Medulla oblongata (tissue), 1 donor: ENCODE data around the gene PRPSAP2.
"Not testable (repeated sequence)": the region's sequence is repeated elsewhere in the genome, so short reads cannot be mapped to it uniquely, and the experiment has no call there.

Experiments
- DNase-seq: peaks from one replicate; pipeline ENCODE4 v3.0.0-alpha.2; 2015; ENCODE audit errors: extremely low spot score

Gene PRPSAP2

GRCh38 chr17:18889658-18890057, 31.7 kb downstream of the PRPSAP2 start:
- no peak for DNase-seq

- no peak for DNase-seq
Measured at GRCh38 chr17:18891541-18891940, 33.6 kb downstream of the PRPSAP2 start.

- DNase-seq, result no peak
Measured at GRCh38 chr17:18896146-18896545, 38.2 kb downstream of the PRPSAP2 start.

- DNase-seq, result no peak
Measured at GRCh38 chr17:18896947-18897346, 39.0 kb downstream of the PRPSAP2 start.

GRCh38 chr17:18904482-18904881, 46.6 kb downstream of the PRPSAP2 start:
- peak; percentile 48 for DNase-seq

- DNase-seq, result no peak
Measured at GRCh38 chr17:18905226-18905625, 47.3 kb downstream of the PRPSAP2 start.

- DNase-seq, result no peak
Measured at GRCh38 chr17:18910326-18910725, 52.4 kb downstream of the PRPSAP2 start.

- DNase-seq, result no peak
Measured at GRCh38 chr17:18910881-18911280, 53.0 kb downstream of the PRPSAP2 start.

GRCh38 chr17:18916816-18917500, 59.0 kb downstream of the PRPSAP2 start:
- no peak for DNase-seq

GRCh38 chr17:18917506-18918032, 59.6 kb downstream of the PRPSAP2 start:
- DNase-seq, result no peak

GRCh38 chr17:18919963-18920362, 62.0 kb downstream of the PRPSAP2 start:
- no peak for DNase-seq

GRCh38 chr17:18920911-18921441, 63.0 kb downstream of the PRPSAP2 start:
- no peak for DNase-seq

GRCh38 chr17:18921485-18921884, 63.6 kb downstream of the PRPSAP2 start:
- no peak for DNase-seq

GRCh38 chr17:18921912-18922451, 64.1 kb downstream of the PRPSAP2 start:
- no peak for DNase-seq

GRCh38 chr17:18922596-18922995, 64.7 kb downstream of the PRPSAP2 start:
- DNase-seq, result not testable (repeated sequence)

- DNase-seq, result no peak
Measured at GRCh38 chr17:18925187-18925586, 67.3 kb downstream of the PRPSAP2 start.

GRCh38 chr17:18928628-18929125, 70.7 kb downstream of the PRPSAP2 start:
- DNase-seq, result no peak

GRCh38 chr17:18932360-18933055, 74.6 kb downstream of the PRPSAP2 start:
- no peak for DNase-seq

GRCh38 chr17:18933102-18934058, 75.4 kb downstream of the PRPSAP2 start:
- DNase-seq, result no peak

- DNase-seq, result no peak
Measured at GRCh38 chr17:18937981-18938691, 80.2 kb downstream of the PRPSAP2 start.

- DNase-seq, result no peak
Measured at GRCh38 chr17:18938692-18939023, 80.7 kb downstream of the PRPSAP2 start.
